Neural progenitor cell (in vitro differentiated cells): ENCODE measurements around the gene EEF1G. TPM values are rescaled to one million over a fixed set of nuclear protein-coding genes. Genes with fewer than 3 reads are reported as not detected.

Experiments used
- DNase-seq: peaks from one replicate; pipeline ENCODE4 v3.0.0-alpha.2; 2016; ENCODE audit warnings: low spot score
- H2AFZ ChIP-seq: fragments of 200-600 bp; sonication (generic); replicated peaks from 2 replicates; pipeline ENCODE4 v1.6.1; 2016; ENCODE audit warnings: antibody characterized with exemption
- H3F3A ChIP-seq: fragments of 200-600 bp; sonication (generic); 2 replicates; pipeline ENCODE4 v1.6.1; 2016; ENCODE audit warnings: antibody characterized with exemption, low read depth
- H3K27ac ChIP-seq: fragments of 200-600 bp; sonication (generic); 2 replicates; pipeline ENCODE4 v1.5.1; 2016; ENCODE audit warnings: mild to moderate bottlenecking
- H3K27me3 ChIP-seq: fragments of 200-600 bp; sonication (generic); 2 replicates; pipeline ENCODE4 v1.6.1; 2016; ENCODE audit warnings: mild to moderate bottlenecking, moderate library complexity
- H3K36me3 ChIP-seq: fragments of 200-600 bp; sonication (generic); 2 replicates; pipeline ENCODE4 v1.5.1; 2016
- H3K4me1 ChIP-seq: fragments of 200-600 bp; sonication (generic); 2 replicates; pipeline ENCODE4 v1.6.1; 2016; ENCODE audit warnings: mixed run types
- H3K4me2 ChIP-seq: fragments of 200-600 bp; sonication (generic); 2 replicates; pipeline ENCODE4 v1.6.1; 2016
- H3K4me3 ChIP-seq: fragments of 200-600 bp; sonication (generic); 2 replicates; pipeline ENCODE4 v1.5.1; 2016
- H3K79me2 ChIP-seq: fragments of 200-600 bp; sonication (generic); 2 replicates; pipeline ENCODE4 v1.6.1; 2016; ENCODE audit warnings: low read depth
- H3K9ac ChIP-seq: fragments of 200-600 bp; sonication (generic); 2 replicates; pipeline ENCODE4 v1.6.1; 2016
- H3K9me3 ChIP-seq: fragments of 200-600 bp; sonication (generic); 2 replicates; pipeline ENCODE4 v1.5.1; 2016; ENCODE audit warnings: low read depth
- H4K20me1 ChIP-seq: fragments of 200-600 bp; sonication (generic); 2 replicates; pipeline ENCODE4 v1.6.1; 2016; ENCODE audit warnings: low read depth
- H3K27ac Mint-ChIP-seq: 3 replicates; pipeline ENCODE4 v1.8.0; 2021; ENCODE audit warnings: mixed read lengths
- H3K27me3 Mint-ChIP-seq: 2 replicates; pipeline ENCODE4 v1.8.0; 2022; ENCODE audit warnings: low read depth, mild to moderate bottlenecking, inconsistent platforms, moderate library complexity, mixed read lengths; ENCODE audit not compliant: insufficient read depth
- H3K36me3 Mint-ChIP-seq: 3 replicates; pipeline ENCODE4 v1.8.0; 2021; ENCODE audit warnings: mixed read lengths
- H3K4me1 Mint-ChIP-seq: 3 replicates; pipeline ENCODE4 v1.8.0; 2021; ENCODE audit warnings: mixed read lengths
- H3K4me3 Mint-ChIP-seq: 3 replicates; pipeline ENCODE4 v1.8.0; 2021; ENCODE audit warnings: mild to moderate bottlenecking, moderate library complexity, mixed read lengths
- H3K9me3 Mint-ChIP-seq: 3 replicates; pipeline ENCODE4 v1.8.0; 2020; ENCODE audit warnings: mixed read lengths
- CTCF ChIP-seq: fragments of 200-600 bp; sonication (generic); IDR thresholded peaks from 2 replicates; pipeline ENCODE4 v1.5.1; 2017; ENCODE audit warnings: antibody characterized with exemption, mild to moderate bottlenecking
- EZH2 ChIP-seq: fragments of 200-600 bp; sonication (generic); IDR thresholded peaks from 2 replicates; pipeline ENCODE4 v1.6.1; 2017; ENCODE audit warnings: antibody characterized with exemption, mild to moderate bottlenecking, moderate library complexity
- EZH2phosphoT487 ChIP-seq: fragments of 200-600 bp; sonication (generic); IDR thresholded peaks from 2 replicates; pipeline ENCODE4 v1.6.1; 2017; ENCODE audit warnings: antibody characterized with exemption
- microRNA-seq: library from miRNA; unstranded; fragments of <30 nt; microRNA quantifications from one replicate; pipeline ENCODE4, GENCODE V29; 2016
- small RNA-seq: library from RNA; depleted of rRNA; stranded (forward); fragments of <200 nt; gene quantifications from one replicate; pipeline ENCODE3, GENCODE V24; 2015
- total RNA-seq: library from RNA; depleted of rRNA; stranded (reverse); fragments of >200 nt; gene quantifications from 2 replicates; pipeline ENCODE4 v1.2.3, GENCODE V29; 2015; ENCODE audit warnings: low replicate concordance

EEF1G gene
- total RNA-seq, 1 donor from 2014 or later = 2,358 TPM

- Histone ChIP-seq H3K9me3 (no peaks in the 10 kb centered on the region), H3K4me3 (no peak overlapping the region), H3K4me2 (no peak overlapping the region), H3K4me1 (peaks cover 12% of the 10 kb centered on the region), H4K20me1 (no peaks in the 10 kb centered on the region), H3K27ac (no peak overlapping the region), H3K36me3 (no peaks in the 10 kb centered on the region), H3K79me2 (no peaks in the 10 kb centered on the region), H3K9ac (no peak overlapping the region), H3F3A (peaks cover 14% of the 10 kb centered on the region), H2AFZ (no peak overlapping the region), H3K27me3 (no peaks in the 10 kb centered on the region)
- peaks cover 19% of the 10 kb centered on the region for H3K4me1 Mint-ChIP-seq
- H3K27me3 Mint-ChIP-seq = peaks cover 4% of the 10 kb centered on the region
- no peak overlapping the region for H3K27ac Mint-ChIP-seq
- no peak overlapping the region for H3K4me3 Mint-ChIP-seq
- no peaks in the 10 kb centered on the region for H3K9me3 Mint-ChIP-seq
- TF ChIP-seq EZH2phosphoT487 (no peak), EZH2 (no peak), CTCF (no peak)
- H3K36me3 Mint-ChIP-seq = peaks cover 6% of the 10 kb centered on the region
- DNase-seq = no peak
Observed at GRCh38 chr11:62512961-62513360, 60.7 kb downstream of the EEF1G start.

Small RNAs within 50 kb of the gene (microRNA-seq; reads per million reads assigned to microRNA genes)
- 1.1 reads per million for gene MIR6747

Small RNAs within 50 kb of the gene (small RNA-seq; reads per million reads assigned to genes)
- gene AP001458.1 = not detected
- gene EEF1G = not detected
- 0.18 reads per million for gene MIR6747

Other genes with a start within 250 kb of the EEF1G start
- 44.5 and 56.8 TPM in 2 replicates for gene ASRGL1, start 236.4 kb downstream of the EEF1G start, total RNA-seq
- gene SCGB1A1, start 154.9 kb downstream of the EEF1G start, total RNA-seq = not detected in 2 replicates
- gene AHNAK, start 27.1 kb downstream of the EEF1G start, total RNA-seq = 14.9 and 15.0 TPM in 2 replicates
- 4.8 and 23.1 TPM in 2 replicates for gene TUT1, start 17.6 kb upstream of the EEF1G start, total RNA-seq
- gene MTA2, start 28.0 kb upstream of the EEF1G start, total RNA-seq = 108 and 135 TPM in 2 replicates
- 4.0 and 26.6 TPM in 2 replicates for gene EML3, start 38.9 kb upstream of the EEF1G start, total RNA-seq
- gene ROM1, start 39.4 kb upstream of the EEF1G start, total RNA-seq = 2.2 TPM in 1 of 2 replicates, not detected in the other
- gene B3GAT3, start 48.1 kb upstream of the EEF1G start, total RNA-seq = 21.2 and 44.0 TPM in 2 replicates
- 202 and 292 TPM in 2 replicates for gene GANAB, start 72.7 kb upstream of the EEF1G start, total RNA-seq
- 7.8 and 21.3 TPM in 2 replicates for gene INTS5, start 79.4 kb upstream of the EEF1G start, total RNA-seq
- 51.5 and 73.3 TPM in 2 replicates for gene C11orf98, start 91.3 kb upstream of the EEF1G start, total RNA-seq
- gene CSKMT, start 91.4 kb upstream of the EEF1G start, total RNA-seq = 4.3 and 6.7 TPM in 2 replicates
- 5.7 and 11.7 TPM in 2 replicates for gene UQCC3, start 97.8 kb upstream of the EEF1G start, total RNA-seq
- 3.4 and 4.0 TPM in 2 replicates for gene LBHD1, start 98.4 kb upstream of the EEF1G start, total RNA-seq
- gene UBXN1, start 105.2 kb upstream of the EEF1G start, total RNA-seq = 60.7 and 129 TPM in 2 replicates
- gene LRRN4CL, start 115.6 kb upstream of the EEF1G start, total RNA-seq = 0.40 TPM in 1 of 2 replicates, not detected in the other
- 34.6 and 63.1 TPM in 2 replicates for gene BSCL2, start 133.5 kb upstream of the EEF1G start, total RNA-seq
- 2.0 TPM in 1 of 2 replicates, not detected in the other for gene GNG3, start 133.8 kb upstream of the EEF1G start, total RNA-seq
- 30.9 and 32.5 TPM in 2 replicates for gene HNRNPUL2, start 153.6 kb upstream of the EEF1G start, total RNA-seq
- 55.7 and 78.4 TPM in 2 replicates for gene TTC9C, start 154.6 kb upstream of the EEF1G start, total RNA-seq
- 9.2 and 22.8 TPM in 2 replicates for gene ZBTB3, start 180.3 kb upstream of the EEF1G start, total RNA-seq
- gene POLR2G, start 187.7 kb upstream of the EEF1G start, total RNA-seq = 88.7 and 117 TPM in 2 replicates
- 28.9 and 39.9 TPM in 2 replicates for gene TAF6L, start 197.5 kb upstream of the EEF1G start, total RNA-seq
- 24.5 and 40.4 TPM in 2 replicates for gene TMEM179B, start 213.5 kb upstream of the EEF1G start, total RNA-seq
- 9.9 and 38.9 TPM in 2 replicates for gene TMEM223, start 218.1 kb upstream of the EEF1G start, total RNA-seq
- 23.6 and 36.5 TPM in 2 replicates for gene NXF1, start 231.5 kb upstream of the EEF1G start, total RNA-seq